GM19023 (cell line): ENCODE measurements around the gene EDNRB.

Experiments used
- ATAC-seq: cut with Tn5 transposase; IDR thresholded peaks from one replicate; pipeline ENCODE4 v1.9.1; 2021; ENCODE audit warnings: mild to moderate bottlenecking, moderate library complexity; ENCODE audit not compliant: unreplicated experiment

The EDNRB gene

GRCh38 chr13:77846173-77846572 lies 72.5 kb downstream of the EDNRB start:
- no peak for ATAC-seq
